Body of pancreas (tissue), 4 donors: ENCODE results near the gene PRKG1. TPM values are rescaled to one million over a fixed set of nuclear protein-coding genes. Genes with fewer than 3 reads are reported as not detected.

Experiments
- ATAC-seq: fragments of 150-250 bp; one replicate; pipeline ENCODE4 v1.9.1; 2016
- DNase-seq, 4 donors: peaks; one replicate each; pipeline ENCODE4 v3.0.0-alpha.2; 2019
- H3K27ac ChIP-seq, 4 donors: fragments of 200-600 bp; sonication (generic); 1 replicate in 3 of 4; 2 replicates in 1 of 4; pipeline versions ENCODE4 v1.5.1 to v1.6.1; 2016 to 2019; ENCODE audit warnings: mild to moderate bottlenecking in 1 of 4, mixed read lengths in 1 of 4, moderate library complexity in 1 of 4
- H3K27me3 ChIP-seq, 2 donors: fragments of 200-600 bp; sonication (generic); one replicate each; pipeline ENCODE4 v1.6.0; 2016; ENCODE audit warnings: mild to moderate bottlenecking in 1 of 2
- H3K36me3 ChIP-seq, 2 donors: fragments of 200-600 bp; sonication (generic); replicated peaks in 1 of 2; 2 replicates each; pipeline ENCODE4 v1.5.1; 2016; ENCODE audit warnings: low read depth in 2 of 2; ENCODE audit not compliant: insufficient read depth in 1 of 2
- H3K4me1 ChIP-seq: fragments of 200-600 bp; sonication (generic); one replicate; pipeline ENCODE4 v1.6.0; 2016
- H3K4me3 ChIP-seq, 2 donors: fragments of 200-600 bp; sonication (generic); 1 replicate in 1 of 2; 2 replicates in 1 of 2; pipeline ENCODE4 v1.5.1; 2016 to 2019
- H3K9me3 ChIP-seq, 3 donors: fragments of 200-600 bp; sonication (generic); 1 replicate in 2 of 3; 2 replicates in 1 of 3; pipeline ENCODE4 v1.5.1; 2016
- POLR2A ChIP-seq, 3 donors: fragments of 450-650 bp; IDR thresholded peaks; one replicate each; pipeline ENCODE4 v1.6.1; 2016; ENCODE audit warnings: antibody characterized with exemption in 3 of 3, mild to moderate bottlenecking in 2 of 3
- whole genome bisulfite sequencing, 2 donors: methylation state at CpG; one replicate each; pipeline ENCODE4 v1.1.5; 2017; 5-methylcytosine and 5-hydroxymethylcytosine counted together
- intact Hi-C: fragments of 100-400 bp; cut with DNase I; formaldehyde crosslinking; loops from one replicate; pipeline ENCODE4 v1.15.1; 2023
- total RNA-seq, 2 donors: library from RNA; depleted of rRNA; stranded (reverse); fragments of >200 nt; gene quantifications; one replicate each; pipeline ENCODE4 v1.1.0, GENCODE V29; 2016
- TF ChIP-seq, protein P1 (sequence below), 7 experiments: fragments of 450-650 bp in 4 of 7; fragments of 200-600 bp in 3 of 7; sonication (generic) in 3 of 7; IDR thresholded peaks; one replicate each; pipeline ENCODE4 v1.5.1; 2016 to 2019; ENCODE audit warnings: antibody characterized with exemption in 7 of 7

Gene PRKG1
- total RNA-seq, 2 donors from 2014 or later, result 14.2 to 18.9 TPM

DNA sequence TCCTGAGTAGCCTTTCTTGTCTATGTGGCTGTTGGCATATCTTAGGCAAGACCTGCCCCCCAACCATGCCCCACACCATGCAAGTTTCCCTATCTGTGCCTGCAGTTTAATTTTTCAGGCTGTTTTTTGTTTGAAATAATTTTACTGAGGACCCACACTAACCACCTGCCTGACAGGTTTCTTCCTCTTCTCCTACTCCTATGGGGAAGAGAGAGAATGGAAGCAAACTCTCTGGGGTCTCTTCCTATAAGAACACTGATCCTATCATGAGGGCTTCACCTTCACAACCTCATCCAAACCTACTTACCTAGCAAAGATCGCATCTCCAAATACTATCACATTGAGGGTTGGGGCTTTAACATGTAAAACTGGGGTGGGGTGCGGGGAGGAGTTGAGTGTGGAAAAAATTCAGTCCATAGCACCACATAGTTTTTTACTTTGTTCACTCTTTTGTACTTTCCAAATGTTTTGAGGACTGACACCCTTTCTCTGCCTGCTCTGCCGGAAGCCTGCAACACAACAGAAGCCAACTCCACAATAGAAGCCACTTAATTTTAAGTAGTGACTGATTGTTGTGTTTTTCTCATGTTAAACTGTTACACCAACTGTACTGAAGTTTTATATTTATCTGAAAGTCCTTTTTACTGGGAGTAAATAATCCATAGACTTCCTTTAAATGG lies 692.3 kb downstream of the PRKG1 start:
- intact Hi-C loops, result no loop called here
- DNase-seq (no peak), ATAC-seq (no peak)
- no peak overlapping the region for H3K4me3 ChIP-seq
- H3K27ac ChIP-seq, result no peak overlapping the region
- H3K27me3 ChIP-seq, result no peaks in the 10 kb centered on the region
- WGBS, 2 donors, result 96 to 100% methylated on average over 3 of the region's 3 CpGs
- no peaks in the 10 kb centered on the region for H3K9me3 ChIP-seq
- H3K36me3 ChIP-seq, result no peaks in the 10 kb centered on the region
- H3K4me1 ChIP-seq, result no peaks in the 10 kb centered on the region
- TF ChIP-seq POLR2A (IDR thresholded peaks at IDR 0.05), result no peak
- TF ChIP-seq, protein P1, sequence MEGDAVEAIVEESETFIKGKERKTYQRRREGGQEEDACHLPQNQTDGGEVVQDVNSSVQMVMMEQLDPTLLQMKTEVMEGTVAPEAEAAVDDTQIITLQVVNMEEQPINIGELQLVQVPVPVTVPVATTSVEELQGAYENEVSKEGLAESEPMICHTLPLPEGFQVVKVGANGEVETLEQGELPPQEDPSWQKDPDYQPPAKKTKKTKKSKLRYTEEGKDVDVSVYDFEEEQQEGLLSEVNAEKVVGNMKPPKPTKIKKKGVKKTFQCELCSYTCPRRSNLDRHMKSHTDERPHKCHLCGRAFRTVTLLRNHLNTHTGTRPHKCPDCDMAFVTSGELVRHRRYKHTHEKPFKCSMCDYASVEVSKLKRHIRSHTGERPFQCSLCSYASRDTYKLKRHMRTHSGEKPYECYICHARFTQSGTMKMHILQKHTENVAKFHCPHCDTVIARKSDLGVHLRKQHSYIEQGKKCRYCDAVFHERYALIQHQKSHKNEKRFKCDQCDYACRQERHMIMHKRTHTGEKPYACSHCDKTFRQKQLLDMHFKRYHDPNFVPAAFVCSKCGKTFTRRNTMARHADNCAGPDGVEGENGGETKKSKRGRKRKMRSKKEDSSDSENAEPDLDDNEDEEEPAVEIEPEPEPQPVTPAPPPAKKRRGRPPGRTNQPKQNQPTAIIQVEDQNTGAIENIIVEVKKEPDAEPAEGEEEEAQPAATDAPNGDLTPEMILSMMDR (IDR thresholded peaks at IDR 0.05), result no peak

DNA sequence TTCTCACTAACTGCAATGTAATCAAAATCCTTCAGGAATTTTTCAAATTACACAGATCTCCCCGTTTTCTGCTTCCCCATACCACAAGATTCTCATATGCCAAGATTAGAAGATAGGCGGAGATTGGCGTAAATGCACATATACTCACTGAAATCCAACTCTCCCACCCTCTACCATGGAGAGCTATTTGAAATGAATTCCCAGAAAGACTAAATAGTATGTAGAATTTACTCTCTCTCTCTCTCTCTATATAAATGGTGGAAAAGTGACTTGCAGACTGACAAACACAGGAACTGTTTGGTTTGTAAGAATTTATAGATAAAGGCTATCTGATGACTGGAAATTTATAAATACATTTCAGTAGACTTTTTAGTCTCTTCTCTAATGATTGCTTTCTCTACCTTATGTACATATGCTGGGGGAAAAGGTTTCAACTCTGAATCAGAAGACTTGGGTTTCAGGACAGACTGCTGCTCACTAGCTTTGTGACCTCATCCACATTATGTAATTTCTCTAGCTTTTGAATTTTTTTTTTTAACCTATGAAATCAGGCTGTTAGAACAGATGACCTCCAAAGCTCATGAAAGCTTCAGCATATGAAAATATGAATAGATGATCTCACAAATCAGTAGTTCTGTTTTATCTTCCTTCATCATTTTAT lies 692.9 kb downstream of the PRKG1 start:
- Histone ChIP-seq H3K27me3 (no peaks in the 10 kb centered on the region), H3K4me1 (no peaks in the 10 kb centered on the region), H3K36me3 (no peaks in the 10 kb centered on the region), H3K27ac (no peak overlapping the region), H3K9me3 (no peaks in the 10 kb centered on the region), H3K4me3 (no peak overlapping the region)
- WGBS, 2 donors, result 91 to 96% methylated on average over 3 of the region's 3 CpGs
- intact Hi-C loops, result no loop called here
- DNase-seq (no peak), ATAC-seq (no peak)
- TF ChIP-seq, protein P1 (IDR thresholded peaks at IDR 0.05), result no peak
- TF ChIP-seq POLR2A (IDR thresholded peaks at IDR 0.05), result no peak

DNA sequence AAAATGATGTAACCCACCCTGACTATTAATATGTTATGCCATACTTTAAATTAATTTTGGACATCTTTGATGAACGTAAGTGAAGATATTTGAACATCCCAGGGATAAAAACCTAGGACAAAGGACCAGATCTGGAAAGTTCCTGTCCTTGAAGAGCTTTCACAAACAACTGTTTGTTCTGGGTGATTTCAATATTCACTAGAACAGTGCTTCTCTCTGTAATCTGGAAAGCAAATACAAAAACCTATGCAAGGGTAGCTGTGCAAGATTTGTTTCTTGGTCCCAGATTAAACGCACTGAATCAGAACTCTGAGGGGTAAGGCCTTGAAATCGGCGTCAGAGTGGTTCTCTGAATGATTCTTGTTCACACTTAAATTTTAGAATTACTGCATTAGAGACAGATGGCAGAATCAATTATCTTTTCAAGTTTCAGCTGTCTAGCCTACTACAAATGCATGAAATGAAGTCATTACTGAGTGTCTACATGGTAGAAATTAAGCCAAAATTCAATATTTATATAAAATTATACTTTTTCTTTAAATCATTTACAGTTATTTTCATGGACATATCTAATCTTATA lies 694.7 kb downstream of the PRKG1 start:
- H3K36me3 ChIP-seq, result no peaks in the 10 kb centered on the region
- no peak for ATAC-seq
- TF ChIP-seq, protein P1 (IDR thresholded peaks at IDR 0.05), result no peak
- TF ChIP-seq POLR2A (IDR thresholded peaks at IDR 0.05), result no peak
- DNase-seq, result no peak
- H3K9me3 ChIP-seq, result no peaks in the 10 kb centered on the region
- H3K27me3 ChIP-seq, result no peaks in the 10 kb centered on the region
- H3K4me1 ChIP-seq, result peaks cover 8% of the 10 kb centered on the region
- WGBS, 2 donors, result 78 to 80% methylated on average over 4 of the region's 4 CpGs
- no peak overlapping the region for H3K4me3 ChIP-seq
- no peak overlapping the region for H3K27ac ChIP-seq
- intact Hi-C loops, result no loop called here

- Histone ChIP-seq H3K4me1 (peaks cover 9% of the 10 kb centered on the region), H3K27me3 (no peaks in the 10 kb centered on the region), H3K36me3 (no peaks in the 10 kb centered on the region), H3K27ac (no peak overlapping the region), H3K9me3 (no peaks in the 10 kb centered on the region), H3K4me3 (no peak overlapping the region)
- WGBS, 2 donors, result 71 to 85% methylated on average over 2 of the region's 2 CpGs
- TF ChIP-seq, protein P1 (IDR thresholded peaks at IDR 0.05), result no peak
- no peak for TF ChIP-seq POLR2A (IDR thresholded peaks at IDR 0.05)
- intact Hi-C loops, result no loop called here
- ATAC-seq, result no peak
- DNase-seq, result peak in 1 of 4 donors; percentile 3
These were observed 696.4 kb downstream of the PRKG1 start for GRCh38 chr10:51770709-51771108.
